SU-DHL-6 (cell line): ENCODE measurements around the gene PLCE1.

Source experiments
- CTCF ChIP-seq: fragments of 200-600 bp; sonication (generic); IDR thresholded peaks from one replicate; pipeline ENCODE4 v1.5.1; 2017; ENCODE audit warnings: antibody characterized with exemption, mild to moderate bottlenecking, low read length, moderate library complexity; ENCODE audit not compliant: insufficient read depth, poor library complexity, severe bottlenecking
- EZH2phosphoT487 ChIP-seq: fragments of 200-600 bp; sonication (generic), shearing (Covaris generic); conservative IDR thresholded peaks from 2 replicates; pipeline ENCODE4 v1.6.1; 2018; ENCODE audit warnings: mild to moderate bottlenecking, antibody characterized with exemption, low read length, moderate library complexity, mixed read lengths

GRCh38 chr10:93997546-93997945 lies 3.8 kb downstream of the PLCE1 start:
- TF ChIP-seq CTCF (no peak), EZH2phosphoT487 (no peak)
